Stomach smooth muscle (tissue), 2 donors: ENCODE data around the gene MN1.
A peak's percentile ranks its signal among the peaks of the same experiment; 100 is the strongest.

Experiments used
- H3K27ac ChIP-seq: one replicate; pipeline ENCODE4 v1.7.0; 2013; ENCODE audit warnings: mild to moderate bottlenecking, low read length, inconsistent platforms
- H3K27me3 ChIP-seq, 2 donors: one replicate each; pipeline ENCODE4 v1.7.0; 2013; ENCODE audit warnings: low read length in 2 of 2; ENCODE audit not compliant: insufficient read depth in 2 of 2, control insufficient read depth in 1 of 2
- H3K36me3 ChIP-seq, 2 donors: one replicate each; pipeline ENCODE4 v1.7.0; 2013; ENCODE audit warnings: low read length in 2 of 2; ENCODE audit not compliant: control insufficient read depth in 2 of 2, insufficient read depth in 2 of 2
- H3K4me1 ChIP-seq: one replicate; pipeline ENCODE4 v1.7.0; 2013; ENCODE audit warnings: low read length; ENCODE audit not compliant: control insufficient read depth, insufficient read depth
- H3K4me3 ChIP-seq, 2 donors: one replicate each; pipeline ENCODE4 v1.7.0; 2013; ENCODE audit warnings: low read length in 2 of 2
- H3K9ac ChIP-seq, 2 donors: one replicate each; pipeline ENCODE4 v1.7.0; 2013; ENCODE audit warnings: low read length in 2 of 2, mild to moderate bottlenecking in 1 of 2
- H3K9me3 ChIP-seq, 2 donors: one replicate each; pipeline ENCODE4 v1.7.0; 2013; ENCODE audit warnings: low read length in 2 of 2; ENCODE audit not compliant: control insufficient read depth in 2 of 2
- donor health status: healthy.
- donor health status: Pancreatic carcinoma.

Gene MN1

GRCh38 chr22:27808451-27809225, 7.1 kb upstream of the MN1 start:
- no peaks in the 10 kb centered on the region for H3K27me3 ChIP-seq
- H3K27ac ChIP-seq = no peak overlapping the region
- peaks cover 51% of the 10 kb centered on the region for H3K4me1 ChIP-seq
- H3K36me3 ChIP-seq = no peaks in the 10 kb centered on the region
- peak overlapping the region; percentile 6 to 12 for H3K9ac ChIP-seq
- H3K4me3 ChIP-seq = no peak overlapping the region
- H3K9me3 ChIP-seq = no peaks in the 10 kb centered on the region

- Histone ChIP-seq H3K9me3 (no peaks in the 10 kb centered on the region), H3K36me3 (no peaks in the 10 kb centered on the region), H3K27ac (no peak overlapping the region), H3K4me3 (no peak overlapping the region), H3K27me3 (no peaks in the 10 kb centered on the region), H3K4me1 (peaks cover 50% of the 10 kb centered on the region), H3K9ac (no peak overlapping the region)
Observed at GRCh38 chr22:27805841-27806240, 4.3 kb upstream of the MN1 start.

- Histone ChIP-seq H3K36me3 (no peaks in the 10 kb centered on the region), H3K9ac (no peak overlapping the region), H3K27me3 (no peaks in the 10 kb centered on the region), H3K4me3 (peak overlapping the region in 1 of 2 donors; percentile 29), H3K9me3 (no peaks in the 10 kb centered on the region), H3K27ac (no peak overlapping the region), H3K4me1 (peaks cover 48% of the 10 kb centered on the region)
Observed at GRCh38 chr22:27804470-27805297, 3.1 kb upstream of the MN1 start.

- Histone ChIP-seq H3K27me3 (no peaks in the 10 kb centered on the region), H3K4me1 (peaks cover 47% of the 10 kb centered on the region), H3K36me3 (no peaks in the 10 kb centered on the region), H3K9ac (no peak overlapping the region), H3K9me3 (no peaks in the 10 kb centered on the region), H3K27ac (no peak overlapping the region), H3K4me3 (no peak overlapping the region)
Observed at GRCh38 chr22:27803841-27804415, 2.4 kb upstream of the MN1 start.

GRCh38 chr22:27802346-27803073, 954 bp upstream of the MN1 start:
- peak overlapping the region; percentile 64 for H3K27ac ChIP-seq
- peaks cover 48% of the 10 kb centered on the region for H3K4me1 ChIP-seq
- no peaks in the 10 kb centered on the region for H3K36me3 ChIP-seq
- peak overlapping the region; percentile 51 to 76 for H3K9ac ChIP-seq
- H3K9me3 ChIP-seq = no peaks in the 10 kb centered on the region
- H3K4me3 ChIP-seq = peak overlapping the region; percentile 66 to 86
- H3K27me3 ChIP-seq = no peaks in the 10 kb centered on the region

- Histone ChIP-seq H3K4me1 (peaks cover 57% of the 10 kb centered on the region), H3K27ac (peak overlapping the region; percentile 64), H3K27me3 (no peaks in the 10 kb centered on the region), H3K4me3 (peak overlapping the region; percentile 66 to 86), H3K36me3 (no peaks in the 10 kb centered on the region), H3K9ac (peak overlapping the region; percentile 55 to 76), H3K9me3 (no peaks in the 10 kb centered on the region)
Observed at GRCh38 chr22:27801202-27801615, 347 bp downstream of the MN1 start.

GRCh38 chr22:27800250-27801201, 1.0 kb downstream of the MN1 start:
- Histone ChIP-seq H3K27me3 (no peaks in the 10 kb centered on the region), H3K4me1 (peaks cover 57% of the 10 kb centered on the region)

GRCh38 chr22:27799827-27800249, 1.7 kb downstream of the MN1 start:
- no peaks in the 10 kb centered on the region for H3K9me3 ChIP-seq
- peak overlapping the region; percentile 64 for H3K27ac ChIP-seq
- H3K9ac ChIP-seq = no peak overlapping the region
- H3K4me3 ChIP-seq = peak overlapping the region; percentile 66 to 86
- no peaks in the 10 kb centered on the region for H3K27me3 ChIP-seq
- peaks cover 55% of the 10 kb centered on the region for H3K4me1 ChIP-seq
- no peaks in the 10 kb centered on the region for H3K36me3 ChIP-seq

More at GRCh38 chr22:27800250-27801201, 1.0 kb downstream of the MN1 start:
- H3K36me3 ChIP-seq = no peaks in the 10 kb centered on the region
- peak overlapping the region; percentile 66 to 86 for H3K4me3 ChIP-seq
- peak overlapping the region; percentile 64 for H3K27ac ChIP-seq
- peak overlapping the region; percentile 62 to 76 for H3K9ac ChIP-seq
- no peaks in the 10 kb centered on the region for H3K9me3 ChIP-seq

GRCh38 chr22:27799015-27799826, 2.3 kb downstream of the MN1 start:
- no peaks in the 10 kb centered on the region for H3K36me3 ChIP-seq
- H3K4me3 ChIP-seq = peak overlapping the region; percentile 66 to 86
- H3K4me1 ChIP-seq = peaks cover 55% of the 10 kb centered on the region
- H3K9ac ChIP-seq = no peak overlapping the region
- no peaks in the 10 kb centered on the region for H3K27me3 ChIP-seq
- no peaks in the 10 kb centered on the region for H3K9me3 ChIP-seq
- H3K27ac ChIP-seq = no peak overlapping the region
